HG03521 (cell line): ENCODE data around the gene CCDC93.
A peak's percentile ranks its signal among the peaks of the same experiment; 100 is the strongest.

Experiments used
- ATAC-seq: cut with Tn5 transposase; IDR thresholded peaks from one replicate; pipeline ENCODE4 v1.9.1; 2021; ENCODE audit warnings: mild to moderate bottlenecking, moderate library complexity; ENCODE audit not compliant: unreplicated experiment

CCDC93 gene, protein sequence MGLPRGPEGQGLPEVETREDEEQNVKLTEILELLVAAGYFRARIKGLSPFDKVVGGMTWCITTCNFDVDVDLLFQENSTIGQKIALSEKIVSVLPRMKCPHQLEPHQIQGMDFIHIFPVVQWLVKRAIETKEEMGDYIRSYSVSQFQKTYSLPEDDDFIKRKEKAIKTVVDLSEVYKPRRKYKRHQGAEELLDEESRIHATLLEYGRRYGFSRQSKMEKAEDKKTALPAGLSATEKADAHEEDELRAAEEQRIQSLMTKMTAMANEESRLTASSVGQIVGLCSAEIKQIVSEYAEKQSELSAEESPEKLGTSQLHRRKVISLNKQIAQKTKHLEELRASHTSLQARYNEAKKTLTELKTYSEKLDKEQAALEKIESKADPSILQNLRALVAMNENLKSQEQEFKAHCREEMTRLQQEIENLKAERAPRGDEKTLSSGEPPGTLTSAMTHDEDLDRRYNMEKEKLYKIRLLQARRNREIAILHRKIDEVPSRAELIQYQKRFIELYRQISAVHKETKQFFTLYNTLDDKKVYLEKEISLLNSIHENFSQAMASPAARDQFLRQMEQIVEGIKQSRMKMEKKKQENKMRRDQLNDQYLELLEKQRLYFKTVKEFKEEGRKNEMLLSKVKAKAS

DNA sequence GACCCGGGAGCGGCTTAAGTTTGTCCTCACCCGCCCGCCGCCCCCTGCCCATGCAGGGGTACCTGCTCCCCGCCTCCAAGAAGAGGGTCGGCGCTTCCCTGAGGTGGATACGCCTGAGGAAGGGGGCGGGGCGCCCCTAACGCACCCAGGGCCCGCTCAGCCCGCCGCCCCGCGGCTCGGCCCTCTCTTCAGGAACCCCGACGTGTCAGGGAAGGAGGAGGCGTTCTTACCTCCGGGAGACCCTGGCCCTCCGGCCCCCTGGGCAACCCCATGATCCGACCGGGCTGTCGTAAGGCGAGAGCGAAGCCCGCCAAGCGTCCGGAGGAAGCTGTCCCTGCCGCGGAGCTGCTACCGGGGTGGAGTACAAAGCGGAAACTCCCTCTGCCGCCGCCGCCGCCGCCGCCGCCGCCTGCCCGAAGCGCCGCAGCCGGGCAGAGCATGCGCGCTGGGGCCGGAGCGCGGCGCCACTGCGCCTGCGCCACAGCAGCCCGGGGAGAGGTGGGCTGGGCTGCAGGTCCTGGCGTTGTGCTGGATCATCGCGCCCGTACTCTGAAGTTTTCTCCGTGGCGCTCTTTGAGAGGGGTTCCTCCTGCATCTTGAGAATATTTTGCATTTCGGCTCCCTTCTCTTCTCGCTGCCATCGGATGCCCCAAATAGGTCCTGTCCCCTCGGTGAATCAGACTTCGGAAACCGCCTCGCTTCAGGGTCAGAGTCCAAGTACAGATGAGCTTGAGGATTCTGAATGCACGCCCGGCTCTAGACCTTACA lies at the start of gene CCDC93:
TSS of gene CCDC93 (minus strand) at position 347 of the 768 bp plus-strand sequence. CDS start at position 272, 75 bp downstream.
- ATAC-seq, result peak; percentile 88

GRCh38 chr2:118062669-118063068 lies 48.8 kb upstream of the CCDC93 start:
- ATAC-seq, result no peak

DNA sequence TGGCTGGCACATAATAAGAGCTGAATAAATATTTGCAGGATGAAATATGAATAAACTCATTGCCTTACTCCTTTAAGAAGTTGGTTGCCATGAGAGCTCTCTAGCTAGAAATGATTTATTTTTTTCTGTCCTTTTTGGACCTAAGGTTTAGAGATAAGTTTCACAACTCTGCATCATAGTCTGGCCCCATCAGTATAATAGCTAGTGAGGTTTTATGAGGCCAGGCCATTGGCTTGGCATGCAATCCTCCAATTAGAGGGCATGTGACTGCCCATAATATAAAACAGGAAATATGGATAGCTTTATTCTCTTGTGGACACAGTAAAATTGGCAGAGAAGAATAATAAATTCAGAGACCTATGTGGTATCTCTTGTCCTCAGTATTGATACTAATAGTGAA lies 48.2 kb upstream of the CCDC93 start:
- ATAC-seq, result no peak

DNA sequence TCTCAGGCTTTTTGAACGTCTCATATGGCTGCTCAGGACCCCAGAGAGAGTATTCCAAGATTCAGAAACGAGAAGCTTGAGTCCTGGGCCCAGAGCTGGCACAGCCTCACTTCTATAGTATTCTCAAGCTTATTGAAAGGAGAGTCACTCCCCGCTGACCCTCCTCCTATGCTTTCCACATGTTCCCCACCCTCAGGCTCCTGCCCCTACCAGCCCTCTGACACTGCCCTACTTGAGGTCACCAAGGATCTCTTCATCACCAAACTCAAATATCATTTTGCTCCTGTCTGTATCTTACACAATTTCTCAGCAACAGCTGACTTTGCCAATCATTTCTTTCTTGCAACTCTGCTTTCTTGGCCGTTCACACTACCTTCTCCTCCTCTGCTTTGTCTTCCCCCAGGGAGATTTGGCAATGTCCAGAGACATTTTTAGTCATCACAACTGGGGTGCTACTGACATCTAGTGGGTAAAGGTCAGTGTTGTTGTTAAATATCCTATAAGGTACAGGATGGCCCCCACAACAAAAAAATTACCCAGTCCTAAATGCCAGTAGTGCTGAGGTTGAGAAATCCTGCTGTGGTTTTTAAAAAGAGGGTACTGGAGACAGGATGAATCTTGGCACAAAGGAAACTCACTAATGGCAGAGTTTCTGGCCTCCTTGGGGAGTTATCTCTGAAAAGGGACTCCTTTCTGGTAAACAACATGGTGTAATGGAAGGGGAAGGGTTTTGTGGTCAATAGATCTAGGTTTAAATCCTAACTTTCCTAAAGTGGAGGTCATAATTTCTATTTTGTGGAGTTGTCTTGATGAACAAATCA lies 47.5 kb upstream of the CCDC93 start:
- ATAC-seq, result peak; percentile 65

DNA sequence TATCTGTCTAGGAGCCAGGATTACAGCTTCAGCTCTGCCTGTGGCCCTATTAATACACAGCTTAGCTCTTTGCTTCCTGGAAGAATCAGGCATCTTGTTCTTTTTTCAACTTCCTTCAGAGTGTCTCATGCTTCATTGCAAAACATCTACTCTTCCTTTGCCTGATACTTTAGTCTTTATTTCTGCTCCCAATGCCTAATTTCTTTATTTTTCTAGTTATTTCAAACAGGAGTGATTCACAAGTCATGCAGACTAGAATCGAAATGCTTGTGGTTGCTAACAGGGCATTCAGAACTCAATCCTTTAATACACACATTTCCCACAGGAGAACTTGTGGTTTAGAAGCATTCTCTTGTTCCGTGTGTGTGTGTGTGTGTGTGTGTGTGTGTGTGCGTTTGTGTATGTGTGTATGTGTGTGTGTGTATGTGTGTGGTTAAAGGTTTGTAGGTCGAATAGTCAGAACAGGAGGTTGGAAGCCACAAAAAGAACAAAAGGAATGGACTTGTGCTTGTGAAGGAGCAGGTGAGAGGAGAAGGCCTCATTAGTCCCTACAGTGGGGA lies 46.1 kb upstream of the CCDC93 start:
- no peak for ATAC-seq

GRCh38 chr2:118058951-118059350 lies 45.1 kb upstream of the CCDC93 start:
- no peak for ATAC-seq

DNA sequence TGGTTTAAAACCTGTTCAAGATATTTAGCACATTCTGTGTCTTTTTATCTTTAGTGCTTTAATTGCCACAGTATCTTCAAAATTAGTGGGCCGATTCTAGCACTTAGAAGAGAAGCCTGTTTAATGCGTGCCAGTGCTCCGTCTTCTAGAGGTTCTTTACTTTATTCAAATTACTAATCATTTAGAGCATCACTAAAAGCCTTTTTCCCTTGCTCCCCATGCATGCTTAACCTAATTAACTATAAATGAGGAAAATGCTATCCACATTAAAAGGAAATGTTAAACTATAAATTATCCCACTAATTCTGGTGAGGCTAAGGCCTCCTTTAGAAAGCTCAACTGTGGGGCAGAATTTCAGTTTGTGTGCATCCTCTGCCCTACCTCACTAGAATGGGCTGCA lies 42.9 kb upstream of the CCDC93 start:
- no peak for ATAC-seq

- ATAC-seq, result peak; percentile 86
Observed at GRCh38 chr2:118056165-118056534, 42.3 kb upstream of the CCDC93 start.

DNA sequence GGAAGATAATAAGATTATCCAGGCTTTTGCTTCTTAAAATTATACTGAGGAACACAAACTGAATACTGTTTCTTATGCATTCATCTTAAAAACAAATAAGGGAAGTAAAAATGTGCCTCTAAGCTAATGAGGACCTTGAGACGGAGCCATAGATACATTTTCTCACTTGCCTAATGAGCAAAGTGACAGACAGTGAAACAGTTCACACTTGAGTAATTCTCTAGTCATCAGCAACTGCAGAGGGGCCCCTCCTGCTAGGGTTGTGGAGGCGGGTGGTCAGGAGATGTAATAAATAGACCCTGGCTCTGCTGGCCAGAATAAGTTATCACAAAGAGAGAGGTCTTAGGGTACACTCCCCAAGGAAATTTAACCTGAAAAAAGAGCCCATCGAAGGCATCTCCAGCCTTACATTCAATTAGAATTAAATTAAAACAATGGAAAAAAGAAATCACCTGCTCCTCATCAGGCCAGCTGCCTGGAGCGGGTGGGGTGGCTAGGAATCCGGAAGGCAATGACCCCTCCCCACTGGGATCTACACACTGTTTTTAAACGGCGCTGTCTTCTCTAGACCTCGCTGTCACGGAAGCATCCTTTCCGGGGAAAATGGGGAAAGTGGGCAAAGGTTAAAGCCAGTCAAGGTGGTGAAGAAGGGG lies 41.8 kb upstream of the CCDC93 start:
- ATAC-seq, result peak; percentile 71

DNA sequence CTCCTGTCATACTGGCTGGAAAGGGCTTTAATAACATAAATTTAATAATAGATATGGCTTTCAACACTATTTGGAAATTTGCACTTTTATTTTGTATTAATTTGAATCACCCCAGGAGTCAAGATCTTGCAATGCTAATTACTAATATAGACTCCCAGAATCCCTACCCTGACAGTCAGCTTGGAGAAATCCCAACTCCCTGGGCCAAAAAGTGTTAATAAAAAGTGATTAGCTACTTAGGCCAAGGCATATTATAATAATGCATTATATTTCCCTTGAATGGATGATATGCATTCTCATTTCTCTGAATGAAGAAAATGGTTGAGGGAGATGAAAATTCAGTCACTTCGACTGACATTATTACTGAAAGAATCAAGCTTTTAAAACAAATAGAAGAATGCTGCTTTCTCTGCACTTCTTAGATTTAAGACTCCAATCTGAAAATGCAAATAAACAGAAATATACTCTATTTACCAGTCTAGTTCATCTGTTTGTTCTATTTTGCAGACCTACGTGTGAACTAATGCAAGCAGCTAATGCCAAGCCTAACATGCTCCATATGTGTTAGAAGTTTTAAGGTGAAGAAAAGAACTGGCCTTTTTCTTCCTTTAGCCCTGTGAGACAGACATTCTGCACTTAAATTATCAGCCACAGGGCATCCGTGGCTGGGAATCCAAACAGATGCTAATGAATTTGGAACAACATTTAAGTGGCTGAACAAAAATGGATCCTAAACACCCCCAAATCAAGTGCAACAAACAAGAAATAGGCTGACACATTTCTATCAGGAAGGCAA lies 40.5 kb upstream of the CCDC93 start:
- ATAC-seq, result no peak

DNA sequence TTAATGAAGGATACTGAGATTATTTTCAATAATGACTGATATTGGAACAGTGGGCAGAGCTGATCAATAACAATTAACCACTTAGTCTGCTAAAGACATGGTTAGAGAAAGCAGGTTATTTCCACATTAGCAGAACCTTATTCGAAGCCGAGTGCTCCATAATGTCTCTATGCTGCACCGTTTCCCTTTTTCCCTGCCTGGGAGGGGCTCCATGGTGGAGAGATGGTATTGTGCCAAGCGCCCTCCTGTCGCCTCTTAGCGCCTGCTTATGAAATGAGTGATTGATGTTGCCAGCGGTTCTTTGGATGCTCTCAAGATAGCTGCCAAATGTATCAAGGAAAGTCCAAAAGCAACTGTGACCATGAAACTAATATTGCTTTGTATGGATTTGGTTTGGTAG lies 39.8 kb upstream of the CCDC93 start:
- ATAC-seq, result no peak

- no peak for ATAC-seq
Observed at GRCh38 chr2:118052474-118052873, 38.6 kb upstream of the CCDC93 start.

DNA sequence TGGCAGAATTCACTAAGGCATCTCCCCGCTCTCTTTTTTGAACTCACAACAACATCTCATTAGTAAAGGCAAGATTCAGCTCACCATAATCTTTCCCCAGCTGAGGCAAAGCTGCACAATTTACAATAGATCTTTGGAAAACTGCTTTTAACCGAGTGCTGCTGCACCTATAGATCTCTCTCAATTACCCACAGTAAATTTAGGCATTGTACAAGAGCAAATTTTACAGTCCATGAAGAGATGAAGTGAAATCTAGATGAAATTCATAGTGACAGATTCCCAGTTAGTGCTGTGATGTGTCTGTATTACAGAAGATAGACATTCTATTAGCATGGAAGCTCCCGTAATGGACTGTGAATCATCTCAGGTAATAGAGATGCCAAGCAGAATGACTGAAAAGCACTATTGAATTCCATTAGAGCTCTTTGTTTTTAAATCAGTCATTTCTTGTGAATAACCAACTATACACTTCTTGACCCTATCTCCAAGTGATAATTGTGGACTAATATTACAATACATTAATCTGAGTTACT lies 38.0 kb upstream of the CCDC93 start:
- ATAC-seq, result no peak

- no peak for ATAC-seq
Observed at GRCh38 chr2:118050974-118051373, 37.1 kb upstream of the CCDC93 start.

- no peak for ATAC-seq
Observed at GRCh38 chr2:118050386-118050785, 36.5 kb upstream of the CCDC93 start.

- ATAC-seq, result peak; percentile 54
Observed at GRCh38 chr2:118049816-118050140, 35.9 kb upstream of the CCDC93 start.

DNA sequence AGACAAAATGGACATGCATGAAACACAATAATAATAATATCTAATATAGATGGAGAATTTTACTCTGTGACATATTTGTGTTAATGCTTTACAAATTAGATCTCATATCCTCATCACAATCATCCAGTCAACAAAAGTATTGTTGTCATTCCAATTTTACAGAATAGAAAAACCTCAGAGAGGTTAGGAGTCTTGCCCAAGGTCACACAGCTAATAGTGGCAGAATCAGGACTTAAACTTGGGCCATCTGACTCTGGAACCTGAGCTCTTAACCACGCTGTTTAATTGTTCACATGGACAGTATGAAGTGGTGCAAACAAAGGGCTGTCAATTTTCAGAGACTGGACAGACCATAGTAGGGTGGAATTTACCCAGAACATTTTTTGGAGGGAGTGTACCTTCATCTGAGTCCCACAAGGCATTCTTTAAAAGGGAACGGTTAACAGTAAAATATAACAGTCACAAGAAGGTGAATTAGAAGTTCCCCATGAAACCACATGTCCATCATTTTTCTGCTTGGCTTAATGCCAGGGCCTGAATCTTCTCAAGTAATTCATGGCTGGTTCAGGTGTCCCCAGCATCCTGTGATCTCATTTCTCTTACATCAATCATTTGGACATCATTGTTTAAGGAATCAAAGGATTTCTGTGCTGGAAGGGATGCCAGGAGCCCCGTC lies 35.4 kb upstream of the CCDC93 start:
- ATAC-seq, result no peak

DNA sequence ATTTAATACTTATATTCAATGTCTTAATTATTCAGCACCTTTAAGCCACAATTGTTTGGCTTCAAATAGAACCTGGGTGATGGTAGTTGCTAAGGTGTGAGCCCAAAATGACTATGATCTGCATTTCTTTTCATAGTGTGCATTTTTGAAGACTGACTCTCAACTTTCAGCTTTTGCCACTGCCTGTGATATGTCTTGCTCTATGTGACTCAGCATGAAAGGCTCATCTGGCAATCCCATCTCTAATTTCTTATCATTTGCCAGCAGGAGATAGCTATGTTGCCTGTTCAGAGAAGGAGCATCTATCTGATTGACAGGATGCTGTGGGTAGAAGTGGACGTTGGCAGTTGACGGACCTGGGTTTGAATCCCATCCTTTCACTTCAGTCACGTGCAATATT lies 34.5 kb upstream of the CCDC93 start:
- ATAC-seq, result no peak

- ATAC-seq, result no peak
Observed at GRCh38 chr2:118047380-118047826, 33.5 kb upstream of the CCDC93 start.
